ENCODE results near the gene GPR160.

Gene GPR160

GRCh38 chr3:170027233-170028102 lies 10.3 kb upstream of the GPR160 start:
- DNase-seq (ENCODE audit: low read depth) = no peak

GRCh38 chr3:170033489-170033888 lies 4.3 kb upstream of the GPR160 start:
- DNase-seq (ENCODE audit: low read depth) = peak; percentile 48

- peak; percentile 10 for DNase-seq (ENCODE audit: low read depth)
Measured at GRCh38 chr3:170038434-170039110, 777 bp downstream of the GPR160 start.

GRCh38 chr3:170040418-170040817 lies 2.6 kb downstream of the GPR160 start:
- DNase-seq (ENCODE audit: low read depth) = no peak

GRCh38 chr3:170043506-170043905 lies 5.7 kb downstream of the GPR160 start:
- no peak for DNase-seq (ENCODE audit: low read depth)

- DNase-seq (ENCODE audit: low read depth) = no peak
Measured at GRCh38 chr3:170044271-170044670, 6.5 kb downstream of the GPR160 start.

- DNase-seq (ENCODE audit: low read depth) = no peak
Measured at GRCh38 chr3:170044795-170045244, 7.0 kb downstream of the GPR160 start.

- no peak for DNase-seq (ENCODE audit: low read depth)
Measured at GRCh38 chr3:170046269-170047132, 8.7 kb downstream of the GPR160 start.

- no peak for DNase-seq (ENCODE audit: low read depth)
Measured at GRCh38 chr3:170047133-170047404, 9.3 kb downstream of the GPR160 start.

- no peak for DNase-seq (ENCODE audit: low read depth)
Measured at GRCh38 chr3:170049146-170050000, 11.6 kb downstream of the GPR160 start.

- DNase-seq (ENCODE audit: low read depth) = no peak
Measured at GRCh38 chr3:170050753-170051152, 13.0 kb downstream of the GPR160 start.

- DNase-seq (ENCODE audit: low read depth) = no peak
Measured at GRCh38 chr3:170052398-170052797, 14.6 kb downstream of the GPR160 start.

GRCh38 chr3:170054204-170054603 lies 16.4 kb downstream of the GPR160 start:
- no peak for DNase-seq (ENCODE audit: low read depth)

GRCh38 chr3:170055209-170055608 lies 17.4 kb downstream of the GPR160 start:
- DNase-seq (ENCODE audit: low read depth) = no peak

GRCh38 chr3:170056710-170057454 lies 19.1 kb downstream of the GPR160 start:
- DNase-seq (ENCODE audit: low read depth) = no peak

- no peak for DNase-seq (ENCODE audit: low read depth)
Measured at GRCh38 chr3:170057550-170057949, 19.8 kb downstream of the GPR160 start.

GRCh38 chr3:170058127-170058526 lies 20.3 kb downstream of the GPR160 start:
- DNase-seq (ENCODE audit: low read depth) = no peak

- no peak for DNase-seq (ENCODE audit: low read depth)
Measured at GRCh38 chr3:170059447-170059846, 21.7 kb downstream of the GPR160 start.

GRCh38 chr3:170062068-170062467 lies 24.3 kb downstream of the GPR160 start:
- no peak for DNase-seq (ENCODE audit: low read depth)

GRCh38 chr3:170062769-170063168 lies 25.0 kb downstream of the GPR160 start:
- DNase-seq (ENCODE audit: low read depth) = no peak

- no peak for DNase-seq (ENCODE audit: low read depth)
Measured at GRCh38 chr3:170063691-170064090, 25.9 kb downstream of the GPR160 start.

Data from T follicular helper cell (primary cell).